Astrocyte (in vitro differentiated cells and primary cell): Measurements from ENCODE around the gene EFCAB6.

ENCODE experiments used
- EZH2 ChIP-seq: IDR thresholded peaks from 2 replicates; pipeline ENCODE4 v1.6.1; 2012; ENCODE audit warnings: mild to moderate bottlenecking, low read length, inconsistent platforms; ENCODE audit not compliant: insufficient read depth
- TF ChIP-seq, protein P1 (sequence below): IDR thresholded peaks from 2 replicates; pipeline ENCODE4 v1.5.1; 2011; ENCODE audit warnings: low read depth, mild to moderate bottlenecking, inconsistent platforms, low read length, moderate library complexity; ENCODE audit not compliant: insufficient read depth

DNA sequence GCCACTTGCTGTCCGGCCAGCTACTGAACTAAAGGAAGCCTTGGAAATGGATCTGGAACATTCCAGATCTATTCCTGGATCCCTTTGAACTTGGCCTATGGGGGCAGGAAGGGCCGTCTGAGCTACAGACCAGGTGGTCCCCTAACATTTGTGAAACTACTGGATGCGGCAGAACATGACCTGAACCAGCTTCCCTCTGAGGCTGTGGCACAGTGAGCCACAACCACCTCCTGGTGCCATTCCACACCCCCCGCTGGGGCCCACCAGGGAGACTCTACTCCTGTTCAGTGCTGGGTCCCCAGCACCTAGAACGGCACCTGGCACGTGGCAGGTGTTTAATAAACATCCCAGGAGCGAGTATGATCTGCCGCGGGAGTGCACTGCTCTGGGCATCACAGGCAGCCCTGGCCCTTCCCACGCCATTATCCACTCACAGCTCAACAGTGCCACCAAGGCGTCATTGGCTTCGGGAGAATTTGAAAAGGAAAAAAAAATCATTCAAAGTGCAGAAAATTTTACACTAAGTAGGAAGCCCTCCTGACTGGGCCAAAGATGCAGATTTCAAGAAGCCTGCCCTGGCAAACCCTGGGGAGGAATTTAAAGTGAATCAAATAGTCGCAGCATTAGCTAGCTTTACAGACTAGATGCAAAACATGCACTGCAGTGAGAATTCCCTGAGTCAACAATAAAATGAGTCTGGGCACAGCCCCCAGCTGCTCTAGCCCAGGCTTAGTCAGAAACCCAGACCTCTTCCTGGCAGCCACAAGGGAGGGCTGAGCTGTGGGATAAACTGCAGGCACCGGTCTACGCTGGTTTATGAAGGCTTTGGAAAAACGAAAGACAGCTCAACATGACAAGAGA, 14.3 kb upstream of the EFCAB6 start:
- TF ChIP-seq, protein P1, sequence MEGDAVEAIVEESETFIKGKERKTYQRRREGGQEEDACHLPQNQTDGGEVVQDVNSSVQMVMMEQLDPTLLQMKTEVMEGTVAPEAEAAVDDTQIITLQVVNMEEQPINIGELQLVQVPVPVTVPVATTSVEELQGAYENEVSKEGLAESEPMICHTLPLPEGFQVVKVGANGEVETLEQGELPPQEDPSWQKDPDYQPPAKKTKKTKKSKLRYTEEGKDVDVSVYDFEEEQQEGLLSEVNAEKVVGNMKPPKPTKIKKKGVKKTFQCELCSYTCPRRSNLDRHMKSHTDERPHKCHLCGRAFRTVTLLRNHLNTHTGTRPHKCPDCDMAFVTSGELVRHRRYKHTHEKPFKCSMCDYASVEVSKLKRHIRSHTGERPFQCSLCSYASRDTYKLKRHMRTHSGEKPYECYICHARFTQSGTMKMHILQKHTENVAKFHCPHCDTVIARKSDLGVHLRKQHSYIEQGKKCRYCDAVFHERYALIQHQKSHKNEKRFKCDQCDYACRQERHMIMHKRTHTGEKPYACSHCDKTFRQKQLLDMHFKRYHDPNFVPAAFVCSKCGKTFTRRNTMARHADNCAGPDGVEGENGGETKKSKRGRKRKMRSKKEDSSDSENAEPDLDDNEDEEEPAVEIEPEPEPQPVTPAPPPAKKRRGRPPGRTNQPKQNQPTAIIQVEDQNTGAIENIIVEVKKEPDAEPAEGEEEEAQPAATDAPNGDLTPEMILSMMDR: peak; percentile 38
- TF ChIP-seq EZH2: no peak
